HG03565 (cell line): ENCODE data around the gene GALNT13.

Source experiments
- ATAC-seq: cut with Tn5 transposase; IDR thresholded peaks from one replicate; pipeline ENCODE4 v1.9.1; 2021; ENCODE audit warnings: mild to moderate bottlenecking, moderate library complexity; ENCODE audit not compliant: unreplicated experiment

The GALNT13 gene

DNA sequence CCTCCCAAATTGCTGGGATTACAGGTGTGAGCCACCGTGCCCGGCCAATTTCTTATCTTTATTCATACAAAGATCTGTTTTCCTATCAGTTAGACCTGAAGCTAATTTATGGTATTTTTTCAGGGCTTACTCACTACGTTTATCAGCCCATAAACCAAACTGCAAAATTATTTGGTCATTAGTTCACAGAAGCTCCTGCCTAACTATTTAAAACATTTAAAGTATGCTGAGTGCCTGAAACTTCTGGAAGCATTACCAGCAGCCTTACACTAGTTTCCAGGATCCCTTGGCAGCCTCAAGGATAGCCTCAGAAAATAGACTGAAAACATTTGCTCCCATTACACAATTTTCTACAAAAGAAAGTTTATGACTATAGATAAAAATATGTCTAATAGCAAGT is 68.8 kb downstream of the GALNT13 start:
- no peak for ATAC-seq

DNA sequence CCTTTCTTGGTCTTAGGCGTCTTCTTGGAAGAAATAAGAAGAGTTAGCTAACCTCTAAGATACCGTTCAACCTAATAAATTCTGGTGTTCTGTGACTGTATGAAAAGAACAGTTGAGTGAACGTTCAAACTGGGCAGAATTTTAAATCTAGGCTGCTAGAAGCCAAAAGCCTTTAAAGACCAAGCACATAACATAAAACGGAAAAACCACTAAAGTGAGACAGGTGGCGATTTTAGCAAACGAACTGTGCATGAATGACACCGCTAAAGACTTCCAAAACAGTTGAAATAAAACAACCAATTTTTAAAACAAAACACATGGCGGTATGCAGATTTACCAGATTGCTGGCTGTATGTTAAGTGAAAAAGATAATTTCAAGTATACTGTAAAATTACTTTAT is 73.1 kb downstream of the GALNT13 start:
- ATAC-seq, result no peak

DNA sequence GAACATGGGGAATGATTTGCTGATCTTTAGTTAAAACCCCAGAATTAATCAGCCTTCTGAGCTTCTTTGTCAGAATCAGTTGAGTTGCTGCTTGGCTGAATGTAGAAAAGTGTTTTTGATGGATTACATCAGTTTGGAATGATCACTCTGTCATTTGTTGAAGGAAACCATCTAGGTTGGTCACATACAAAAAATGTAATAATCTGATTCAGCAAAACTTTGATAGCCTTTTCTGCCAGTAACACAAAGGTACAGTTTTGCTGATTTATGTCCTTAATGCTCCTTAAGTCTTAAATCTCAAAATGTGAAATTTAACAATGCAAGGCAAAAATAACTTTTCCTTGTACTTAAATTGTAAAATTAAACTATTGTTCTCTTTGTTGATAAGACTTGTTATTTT is 74.3 kb downstream of the GALNT13 start:
- ATAC-seq, result no peak

DNA sequence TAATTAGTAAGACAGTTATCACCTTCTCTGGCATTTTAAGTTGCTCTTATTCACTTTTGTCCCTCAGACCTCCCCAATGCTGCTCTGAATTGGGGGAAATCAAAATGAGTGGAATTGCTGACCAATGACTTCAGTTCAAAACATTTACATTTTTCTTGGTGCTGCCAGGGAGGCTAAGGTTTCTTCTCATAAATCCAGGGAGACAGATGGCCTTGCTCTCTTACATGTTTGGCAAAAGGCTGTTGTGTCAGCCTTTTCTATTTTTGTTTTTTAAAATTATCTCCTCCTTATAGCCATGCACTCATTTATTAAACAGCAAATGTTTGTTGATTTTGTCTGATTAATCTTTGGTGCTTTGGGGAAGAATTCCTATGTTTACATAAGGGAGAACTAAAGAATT is 82.0 kb downstream of the GALNT13 start:
- ATAC-seq, result no peak

DNA sequence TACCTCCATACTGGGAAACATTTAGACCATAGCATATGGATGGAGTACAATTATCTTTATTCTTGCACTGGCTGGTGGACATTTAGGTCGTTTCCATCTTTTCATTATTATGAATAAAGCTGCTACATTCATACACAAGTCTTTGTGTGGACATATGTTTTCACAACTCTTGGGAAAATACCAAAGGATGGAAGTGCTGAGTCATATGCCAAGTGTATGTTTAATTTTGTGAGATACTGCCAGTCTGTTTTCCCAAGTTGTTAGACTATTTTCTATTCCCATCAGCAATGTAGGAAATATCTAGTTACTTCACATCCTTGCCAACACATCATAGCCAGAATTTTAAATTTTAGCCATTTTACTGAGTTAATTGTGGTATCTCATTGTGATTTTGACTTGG is 91.5 kb downstream of the GALNT13 start:
- ATAC-seq, result no peak

DNA sequence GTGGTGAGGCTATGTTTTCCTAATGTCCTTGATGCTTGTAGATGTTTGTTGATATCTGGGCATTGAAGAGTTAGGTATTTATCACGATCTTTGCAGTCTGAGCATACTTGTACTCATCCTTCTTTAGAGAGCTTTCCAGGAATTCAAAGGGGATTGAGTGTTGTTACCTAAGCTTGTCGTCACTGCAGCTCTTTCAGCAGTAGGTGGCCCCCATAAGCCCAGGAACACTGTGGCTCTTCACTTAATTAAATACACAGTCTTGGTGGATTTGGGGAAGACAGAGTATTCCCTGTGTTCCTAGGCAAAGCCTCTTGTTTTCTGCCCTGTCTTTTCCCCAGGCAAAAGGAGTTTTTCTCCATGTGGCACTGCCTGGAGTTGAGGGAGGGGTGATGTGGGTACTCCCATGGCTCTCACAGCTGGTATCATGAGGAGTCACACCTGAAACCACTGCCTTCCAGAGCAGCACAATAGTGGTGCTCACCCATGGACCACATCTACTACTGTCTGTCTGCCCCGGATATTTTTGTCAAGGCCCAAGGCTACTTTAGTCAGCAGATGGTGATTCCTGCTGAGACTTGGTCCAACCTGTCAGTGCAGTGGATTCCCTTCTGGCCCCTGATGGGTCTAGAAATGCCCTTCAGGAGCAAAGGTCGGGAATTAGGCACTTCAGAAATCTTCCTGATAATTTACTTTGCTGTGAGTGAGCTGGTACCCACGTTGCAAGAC is 95.7 kb downstream of the GALNT13 start:
- ATAC-seq, result no peak

DNA sequence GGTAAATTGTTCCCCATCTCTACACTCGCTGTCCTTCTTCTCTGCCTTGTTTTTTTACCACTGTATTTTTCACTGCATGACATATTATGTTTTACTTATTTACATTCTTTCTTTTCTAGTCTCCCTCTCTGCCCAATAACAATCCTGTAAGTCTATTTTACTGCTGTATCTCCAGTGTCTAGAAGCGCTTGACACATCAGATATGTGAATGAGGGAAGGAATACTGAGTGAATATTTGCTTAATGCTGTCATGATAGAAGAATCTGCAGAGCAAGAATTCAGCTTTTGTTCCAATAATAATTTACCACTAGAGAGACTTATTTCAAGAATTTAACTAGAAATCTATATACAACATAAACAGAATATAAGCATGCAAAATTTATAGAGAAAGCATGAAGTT is 99.5 kb downstream of the GALNT13 start:
- ATAC-seq, result no peak

DNA sequence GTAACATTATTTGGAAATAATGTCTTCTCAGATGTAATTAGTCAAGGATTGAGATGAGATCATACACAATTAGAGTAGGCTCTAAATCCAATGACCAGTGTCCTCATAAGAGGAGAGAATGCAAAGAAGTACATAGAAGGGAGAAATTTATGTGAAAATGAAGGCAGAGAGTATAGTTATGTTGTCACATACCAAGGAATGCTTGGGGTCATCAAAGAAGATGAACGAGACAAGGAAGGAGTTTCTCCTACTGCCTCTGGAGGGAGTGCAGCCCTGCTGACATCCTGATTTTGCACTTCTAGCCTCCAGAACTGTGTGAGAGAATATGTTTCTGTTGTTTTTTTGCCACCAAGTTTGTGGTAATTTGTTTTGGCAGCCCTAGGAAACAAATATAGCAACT is 100.1 kb downstream of the GALNT13 start:
- ATAC-seq, result no peak

DNA sequence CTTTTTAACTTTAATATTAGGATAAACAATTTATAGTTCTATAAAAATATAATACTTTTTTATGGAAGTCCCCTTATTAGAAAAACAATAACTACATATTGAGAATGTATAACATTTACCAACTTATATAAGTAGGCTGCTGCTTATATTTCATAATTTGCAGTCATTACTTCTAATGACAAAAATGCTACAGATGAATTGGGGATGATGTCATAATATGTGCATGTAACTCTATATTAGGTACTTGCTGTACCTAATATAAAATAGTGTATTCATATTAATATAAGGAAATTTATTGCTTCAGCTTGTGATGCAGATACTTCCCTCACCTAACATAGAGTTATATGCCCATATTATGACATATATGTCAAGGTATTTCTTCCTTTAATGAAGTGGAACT is 100.7 kb downstream of the GALNT13 start:
- ATAC-seq, result no peak

DNA sequence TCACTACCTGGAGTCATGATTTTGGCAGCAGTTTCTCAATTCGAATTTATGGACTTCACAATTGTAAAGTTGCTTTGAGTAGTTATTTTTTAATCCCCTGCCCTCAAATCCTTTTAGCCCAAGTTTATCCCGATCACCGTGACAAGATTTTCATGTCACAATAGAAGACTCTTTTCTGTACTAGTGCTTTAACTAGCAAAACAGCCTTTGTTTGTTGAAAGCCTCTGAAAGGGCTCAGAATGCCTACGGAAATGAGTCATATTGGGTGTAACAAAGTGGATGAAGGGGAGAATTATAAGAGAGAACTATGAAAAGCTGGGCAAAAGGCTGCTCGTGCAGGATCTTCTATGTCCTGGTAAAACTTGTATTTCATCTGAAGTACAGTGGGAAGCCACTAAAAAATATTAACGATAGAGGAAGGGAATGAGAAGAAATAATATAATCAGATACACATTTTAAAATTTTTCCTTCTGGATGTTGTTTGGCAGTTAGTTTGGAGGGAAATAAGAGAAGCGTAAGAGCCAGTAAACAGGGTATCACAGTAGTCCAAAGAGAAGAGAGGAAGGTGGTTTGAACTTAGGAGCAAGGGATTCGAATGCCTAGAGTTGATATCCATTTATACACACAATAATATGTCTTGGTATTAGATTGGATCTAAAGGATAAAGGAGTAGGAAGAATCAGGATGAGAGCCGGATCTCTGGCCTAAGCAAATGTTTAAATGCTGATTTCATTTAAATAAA is 114.9 kb downstream of the GALNT13 start:
- ATAC-seq, result no peak

DNA sequence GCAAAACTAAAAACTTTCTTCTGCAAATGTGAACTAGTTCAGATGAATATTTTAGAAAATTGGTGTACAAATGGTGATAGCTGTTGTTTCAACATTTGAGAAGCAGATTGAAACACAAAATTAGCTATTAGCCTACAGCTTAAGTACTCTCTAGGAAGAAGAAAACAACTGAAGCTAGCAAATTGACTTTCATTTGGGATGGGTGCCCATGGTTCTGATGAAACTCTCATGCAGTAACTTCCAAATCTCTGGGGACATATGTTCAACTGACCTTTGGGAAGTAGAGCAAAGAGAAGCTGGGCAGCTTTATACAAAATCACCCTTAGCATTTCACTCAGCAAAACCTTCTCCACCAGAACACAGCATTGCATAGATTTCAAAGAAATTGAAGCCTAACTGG is 119.0 kb downstream of the GALNT13 start:
- no peak for ATAC-seq

DNA sequence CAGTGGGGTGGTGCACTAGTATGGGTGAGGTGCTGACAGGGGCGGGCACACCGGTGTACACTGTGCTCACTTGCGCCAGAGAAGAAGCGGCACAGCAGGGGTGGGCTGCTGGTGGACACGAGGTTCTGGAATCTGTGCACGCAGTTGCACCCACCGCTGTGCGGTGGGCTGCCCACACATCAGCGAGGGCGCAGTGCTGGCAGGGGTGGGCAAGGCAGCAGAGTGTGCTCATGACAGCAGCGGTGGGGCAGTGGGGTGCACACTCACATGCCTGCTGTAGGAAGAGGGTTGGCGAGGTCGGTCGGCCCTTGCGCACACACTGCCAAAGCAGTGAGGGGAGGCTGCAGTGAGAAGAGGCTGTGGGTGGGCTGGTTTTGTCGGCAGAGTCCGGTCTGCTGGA is 141.8 kb downstream of the GALNT13 start:
- no peak for ATAC-seq

DNA sequence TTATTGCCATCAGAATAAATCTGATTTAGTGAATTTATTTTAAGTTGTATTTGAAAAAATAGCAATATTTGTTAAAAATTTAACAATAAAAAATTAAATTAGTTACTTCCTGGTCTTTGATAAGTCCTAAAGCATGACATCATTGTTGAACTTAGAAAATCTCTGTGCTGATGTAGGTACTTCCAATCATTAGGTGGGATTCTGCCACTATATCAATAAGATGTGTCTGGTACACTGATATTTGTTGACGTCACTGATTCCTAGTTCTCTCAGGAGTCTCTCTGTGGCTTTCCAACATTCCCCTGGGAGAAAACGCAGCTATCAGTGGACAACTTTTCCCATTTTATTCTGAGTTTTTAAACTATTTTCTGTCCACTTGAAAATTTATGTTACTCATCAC is 143.5 kb downstream of the GALNT13 start:
- no peak for ATAC-seq

DNA sequence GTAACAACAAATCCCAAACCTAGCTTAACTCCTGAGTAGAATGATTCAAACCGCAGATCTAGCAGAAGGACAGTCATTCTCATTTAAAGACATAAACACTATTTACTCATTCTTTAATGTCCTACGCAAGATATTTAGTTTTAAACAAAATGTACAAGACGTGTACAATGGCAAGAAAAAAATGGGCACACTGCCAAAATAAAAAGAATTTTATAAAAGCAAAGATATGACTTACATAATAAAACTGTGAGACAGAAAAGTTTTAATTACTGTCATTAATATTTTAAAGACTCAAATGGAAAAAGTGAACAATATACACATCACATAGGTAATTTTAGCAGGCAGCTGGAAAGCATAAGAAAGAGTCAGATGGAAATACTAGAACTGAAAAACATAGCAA is 157.8 kb downstream of the GALNT13 start:
- ATAC-seq, result no peak

DNA sequence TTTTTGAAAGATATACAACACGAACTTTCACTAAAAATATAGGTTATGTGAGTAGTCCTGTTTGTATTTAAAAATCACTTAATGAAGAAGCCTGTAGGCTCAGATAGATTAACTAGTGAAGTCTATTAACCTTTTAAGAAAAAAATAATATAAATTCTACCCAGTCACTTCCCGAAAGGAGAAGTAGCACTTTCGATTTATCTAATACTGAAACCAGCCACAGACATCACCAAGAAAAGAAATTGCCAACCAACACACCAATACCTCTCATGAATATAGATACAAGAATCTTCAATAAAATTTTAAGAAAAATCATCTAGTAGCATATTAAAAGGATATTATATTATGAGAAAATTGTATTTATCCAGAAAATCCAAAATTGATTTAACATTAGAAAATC is 160.5 kb downstream of the GALNT13 start:
- peak; percentile 77 for ATAC-seq

DNA sequence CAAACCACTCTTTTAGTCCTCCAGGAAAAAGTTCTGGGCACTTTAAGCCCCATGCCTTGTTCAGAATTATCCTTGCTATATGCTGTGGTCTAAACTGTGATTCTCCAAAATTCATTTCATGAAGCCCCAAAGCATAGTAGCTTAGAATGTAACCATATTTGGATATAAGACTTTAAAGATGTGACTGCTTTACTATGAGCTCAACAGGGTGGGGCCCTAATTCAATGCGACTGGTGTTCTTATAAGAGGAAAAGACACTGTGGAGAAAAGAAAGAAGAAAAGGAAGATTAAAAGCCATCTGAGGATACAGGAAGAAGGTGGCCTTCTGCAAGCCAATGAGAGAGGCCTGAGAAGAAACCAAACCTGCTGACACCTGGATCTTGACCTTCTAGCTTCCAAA is 174.8 kb downstream of the GALNT13 start:
- no peak for ATAC-seq

DNA sequence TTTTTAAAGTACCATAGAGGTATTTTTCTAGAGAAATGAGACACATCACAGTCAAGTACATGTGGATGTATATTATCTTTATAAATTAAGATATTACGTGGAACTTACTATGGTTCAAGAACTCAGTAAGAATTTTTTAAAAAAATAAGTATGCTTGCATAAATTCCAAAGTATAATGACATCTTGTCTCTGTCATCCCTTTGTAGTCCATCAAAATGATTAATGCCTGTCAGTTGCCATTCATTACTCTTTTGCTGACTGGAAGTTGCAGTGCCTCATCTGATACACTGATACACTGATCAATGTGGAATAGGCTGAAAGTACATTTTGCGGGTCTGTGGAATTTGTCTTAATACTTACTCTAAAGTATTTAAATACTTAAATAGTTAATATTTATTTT is 177.2 kb downstream of the GALNT13 start:
- ATAC-seq, result no peak

DNA sequence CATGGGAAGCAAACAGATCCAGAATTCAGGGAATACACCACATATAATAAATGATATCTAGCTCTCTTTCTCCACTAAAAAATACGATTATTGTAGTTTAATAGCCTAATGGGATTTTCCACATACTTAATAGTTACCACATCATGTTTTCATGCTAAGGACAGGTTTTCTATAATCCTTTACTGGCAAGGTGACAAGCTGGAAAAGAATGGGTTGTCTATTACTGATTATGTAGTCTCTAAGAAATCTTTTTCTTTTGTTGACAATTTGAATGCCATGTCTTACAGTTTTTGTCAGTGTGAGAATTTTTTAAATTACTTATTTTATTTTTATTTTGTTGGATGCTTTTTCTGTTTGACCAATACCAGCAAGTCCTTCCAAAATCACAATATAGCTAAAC is 177.8 kb downstream of the GALNT13 start:
- ATAC-seq, result no peak

DNA sequence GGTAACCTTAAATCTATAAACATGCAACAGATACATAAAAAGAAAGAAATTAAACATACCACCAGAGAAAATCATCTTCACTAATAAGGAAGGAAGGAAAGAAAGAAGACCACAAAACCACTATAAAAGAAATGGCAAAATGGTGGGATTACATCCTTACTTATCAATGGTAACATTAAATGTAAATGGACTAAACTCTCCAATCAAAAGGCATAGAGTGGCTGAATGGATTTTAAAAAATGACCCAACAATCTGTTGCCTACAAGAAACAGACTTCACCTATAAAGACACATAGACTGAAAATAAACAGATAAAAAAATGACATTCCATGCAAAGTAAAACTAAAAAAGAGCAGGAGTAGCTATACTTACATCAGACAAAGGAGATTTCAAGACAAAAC is 195.4 kb downstream of the GALNT13 start:
- ATAC-seq, result no peak

DNA sequence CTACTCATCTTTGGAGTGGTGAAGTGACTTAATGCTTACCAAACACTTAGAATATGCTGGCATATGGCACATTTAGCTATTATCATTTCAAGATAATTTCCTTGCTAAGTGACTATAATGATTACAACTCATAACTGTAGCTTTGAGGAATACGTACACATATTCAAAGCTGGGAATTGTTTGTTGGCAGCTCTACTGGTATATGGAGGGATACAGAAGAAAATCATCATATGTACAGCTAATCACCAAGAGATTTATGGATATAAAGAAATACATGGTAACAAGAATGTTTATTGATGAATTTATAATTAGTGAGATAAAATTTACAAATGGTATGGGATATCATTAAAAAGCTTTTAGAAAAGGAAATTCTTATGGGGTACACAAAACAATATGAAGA is 207.2 kb downstream of the GALNT13 start:
- no peak for ATAC-seq

DNA sequence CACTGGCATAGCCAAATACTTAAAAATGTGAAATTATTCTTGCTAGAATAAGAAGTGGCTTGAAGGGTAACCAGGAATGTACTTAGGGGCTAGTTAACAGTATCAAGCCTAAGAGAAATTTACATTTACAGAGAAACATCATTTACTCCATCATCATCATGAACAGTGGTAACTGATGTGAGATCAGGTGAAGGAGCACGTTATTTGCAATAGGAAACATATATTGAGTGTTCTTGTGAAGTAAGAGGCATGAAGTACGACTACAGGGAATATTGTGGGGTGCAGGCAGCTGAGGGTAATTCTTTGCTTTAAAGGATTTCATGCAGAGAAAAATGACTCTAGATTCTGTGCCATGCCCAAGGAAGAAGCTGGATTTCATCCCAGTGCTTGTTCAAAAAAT is 220.8 kb downstream of the GALNT13 start:
- ATAC-seq, result no peak

DNA sequence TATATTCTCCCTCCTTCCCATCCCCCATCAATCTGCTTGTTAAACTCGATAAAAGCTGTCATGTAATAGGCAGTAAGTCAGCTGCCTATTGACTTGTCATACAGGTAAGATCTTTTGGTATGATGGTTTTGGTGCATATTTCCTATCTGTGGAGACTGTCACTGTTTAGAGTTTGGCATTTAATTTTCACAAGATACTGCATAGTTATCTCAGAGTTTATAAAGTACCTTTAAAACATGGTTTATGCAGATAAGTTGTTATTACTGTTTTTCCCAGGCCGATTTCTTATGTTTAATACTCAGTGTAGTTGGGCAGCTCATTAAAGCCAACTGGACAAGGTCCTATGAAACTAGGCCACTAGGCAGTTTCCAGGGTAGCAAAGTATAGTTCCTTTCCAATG is 222.1 kb downstream of the GALNT13 start:
- ATAC-seq, result no peak
